ENCODE measurements around the gene KCNE5. TPM values are rescaled to one million over a fixed set of nuclear protein-coding genes. Genes with fewer than 3 reads are reported as not detected.

Gene KCNE5, protein sequence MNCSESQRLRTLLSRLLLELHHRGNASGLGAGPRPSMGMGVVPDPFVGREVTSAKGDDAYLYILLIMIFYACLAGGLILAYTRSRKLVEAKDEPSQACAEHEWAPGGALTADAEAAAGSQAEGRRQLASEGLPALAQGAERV
- 0.09 to 0.22 TPM (median 0.15 TPM) in 3 of 5 replicates, not detected in the others for total RNA-seq (2022; extraction: Qiagen RNA extraction; ENCODE audit: low read depth)

DNA sequence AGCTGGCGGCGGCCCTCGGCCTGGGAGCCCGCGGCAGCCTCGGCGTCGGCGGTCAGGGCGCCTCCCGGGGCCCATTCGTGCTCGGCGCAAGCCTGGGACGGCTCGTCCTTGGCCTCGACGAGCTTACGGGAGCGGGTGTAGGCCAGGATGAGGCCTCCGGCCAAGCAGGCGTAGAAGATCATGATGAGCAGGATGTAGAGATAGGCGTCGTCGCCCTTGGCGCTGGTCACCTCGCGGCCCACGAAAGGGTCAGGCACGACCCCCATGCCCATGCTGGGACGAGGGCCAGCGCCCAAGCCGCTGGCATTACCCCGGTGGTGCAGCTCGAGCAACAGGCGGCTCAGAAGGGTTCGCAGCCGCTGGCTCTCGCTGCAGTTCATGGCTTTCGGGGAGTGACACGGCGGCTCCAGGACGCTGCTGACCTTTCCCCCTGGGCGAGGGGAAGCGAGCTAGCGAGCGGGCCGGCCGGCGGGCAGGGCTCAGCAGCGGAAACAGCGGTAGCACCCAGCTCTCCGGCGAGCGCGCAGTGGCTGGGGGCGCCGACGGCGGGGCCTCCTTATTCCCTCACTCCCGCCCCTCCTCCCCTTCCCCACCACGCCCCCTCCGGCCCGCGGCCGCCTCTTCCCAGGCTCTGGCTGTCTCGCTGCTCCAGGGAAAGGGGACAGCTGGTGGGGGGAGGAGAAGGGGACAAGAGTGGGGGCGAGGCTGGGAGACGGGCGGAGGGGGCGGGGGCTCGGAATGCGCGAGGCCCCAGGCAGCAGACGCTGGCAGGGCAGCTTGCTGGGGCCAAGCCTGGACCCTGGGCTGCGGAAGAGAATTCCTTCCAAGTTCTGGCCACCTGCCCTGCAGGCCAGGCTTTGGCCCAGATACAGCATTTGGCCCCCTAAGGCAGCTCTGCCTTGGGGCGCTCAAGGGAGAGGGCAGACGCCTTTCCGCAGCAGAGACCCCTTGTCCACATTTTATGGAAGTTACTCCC is at the start of gene KCNE5:
Gene KCNE5 (minus strand): TSS at position 532 of the 976 bp plus-strand sequence. CDS start 152 bp downstream, at position 380.

Other genes with a start within 250 kb of the KCNE5 start
- not detected in 5 replicates for gene GUCY2F, start 143.1 kb downstream of the KCNE5 start, total RNA-seq (2022; extraction: Qiagen RNA extraction; ENCODE audit: low read depth)
- 5.9 to 14.3 TPM (median 8.5 TPM) in 5 replicates for gene NXT2, start 88.3 kb downstream of the KCNE5 start, total RNA-seq (2022; extraction: Qiagen RNA extraction; ENCODE audit: low read depth)
- 13.5 to 34.0 TPM (median 24.8 TPM) in 5 replicates for gene ACSL4, start 108.1 kb upstream of the KCNE5 start, total RNA-seq (2022; extraction: Qiagen RNA extraction; ENCODE audit: low read depth)

All from A549 treated with ZK216348 at 1 μM for 4 hours (cell line).